Peyer's patch (tissue), 4 donors: ENCODE results near the gene TMEM132C. TPM values are rescaled to one million over a fixed set of nuclear protein-coding genes. Genes with fewer than 3 reads are reported as not detected.
A peak's percentile ranks its signal among the peaks of the same experiment; 100 is the strongest.
"Not testable (repeated sequence)": the region's sequence is repeated elsewhere in the genome, so short reads cannot be mapped to it uniquely, and the experiment has no call there.

Experiments used
- DNase-seq, 3 donors: peaks; one replicate each; pipeline ENCODE4 v3.0.0-alpha.2; 2017 to 2019
- H3K27ac ChIP-seq, 4 donors: fragments of 200-600 bp; sonication (generic); one replicate each; pipeline ENCODE4 v1.5.1; 2016 to 2019
- H3K27me3 ChIP-seq, 2 donors: fragments of 200-600 bp; sonication (generic); one replicate each; pipeline ENCODE4 v1.5.1; 2019
- H3K36me3 ChIP-seq, 3 donors: fragments of 200-600 bp; sonication (generic); one replicate each; pipeline ENCODE4 v1.5.1; 2016 to 2019
- H3K4me1 ChIP-seq, 4 donors: fragments of 200-600 bp; sonication (generic); one replicate each; pipeline ENCODE4 v1.5.1; 2016 to 2019
- H3K4me3 ChIP-seq, 4 donors: fragments of 200-600 bp; sonication (generic); 1 replicate in 3 of 4; 2 replicates in 1 of 4; pipeline ENCODE4 v1.5.1; 2016 to 2019; ENCODE audit warnings: mild to moderate bottlenecking in 1 of 4
- H3K9me3 ChIP-seq, 4 donors: fragments of 200-600 bp; sonication (generic); one replicate each; pipeline ENCODE4 v1.5.1; 2016 to 2019; ENCODE audit warnings: mild to moderate bottlenecking in 1 of 4
- CTCF ChIP-seq, 6 experiments: fragments of 450-650 bp in 4 of 6; fragments of 200-600 bp in 2 of 6; sonication (generic) in 1 of 6; IDR thresholded peaks; one replicate each; pipeline ENCODE4 v1.5.1; 2017 to 2019; ENCODE audit warnings: antibody characterized with exemption in 6 of 6, mild to moderate bottlenecking in 3 of 6, moderate library complexity in 1 of 6
- POLR2A ChIP-seq, 2 donors: fragments of 450-650 bp; IDR thresholded peaks; one replicate each; pipeline ENCODE4 v1.5.1; 2017; ENCODE audit warnings: antibody characterized with exemption in 2 of 2, mild to moderate bottlenecking in 2 of 2, moderate library complexity in 2 of 2
- total RNA-seq, 4 donors: library from RNA; depleted of rRNA; stranded (reverse); fragments of >200 nt; gene quantifications; one replicate each; pipeline ENCODE4 v1.1.0, GENCODE V29; 2016

TMEM132C gene
- total RNA-seq, 4 donors from 2014 or later: 0.88 to 5.0 (median 2.0) TPM

GRCh38 chr12:128600886-128601285 is 333.9 kb downstream of the TMEM132C start:
- Histone ChIP-seq H3K27me3 (no peaks in the 10 kb centered on the region), H3K9me3 (no peaks in the 10 kb centered on the region), H3K4me1 (peaks cover 0 to 3% (median 0%) of the 10 kb centered on the region in 4 donors), H3K4me3 (no peak overlapping the region), H3K36me3 (no peaks in the 10 kb centered on the region), H3K27ac (no peak overlapping the region)
- TF ChIP-seq CTCF (IDR thresholded peaks at IDR 0.05): no peak
- TF ChIP-seq POLR2A (IDR thresholded peaks at IDR 0.05): no peak
- no peak for DNase-seq

- Histone ChIP-seq H3K27ac (no peak overlapping the region), H3K4me3 (no peak overlapping the region), H3K27me3 (no peaks in the 10 kb centered on the region), H3K4me1 (peaks cover 0 to 10% (median 0%) of the 10 kb centered on the region in 4 donors), H3K9me3 (no peaks in the 10 kb centered on the region), H3K36me3 (no peaks in the 10 kb centered on the region)
- no peak for DNase-seq
- TF ChIP-seq POLR2A (IDR thresholded peaks at IDR 0.05) (no peak), CTCF (IDR thresholded peaks at IDR 0.05) (no peak)
Measured at GRCh38 chr12:128603573-128604115, 336.7 kb downstream of the TMEM132C start.

- H3K4me3 ChIP-seq, H3K4me1 ChIP-seq, DNase-seq, H3K36me3 ChIP-seq, H3K27me3 ChIP-seq, H3K9me3 ChIP-seq, H3K27ac ChIP-seq: not testable (repeated sequence)
Measured at GRCh38 chr12:128604219-128604618, 337.2 kb downstream of the TMEM132C start.

- no peak overlapping the region for H3K27ac ChIP-seq
- DNase-seq: no peak
Measured at GRCh38 chr12:128606051-128606450, 339.1 kb downstream of the TMEM132C start.

GRCh38 chr12:128606538-128606937 is 339.6 kb downstream of the TMEM132C start:
- H3K27ac ChIP-seq: no peak overlapping the region

More at GRCh38 chr12:128606051-128606450, 339.1 kb downstream of the TMEM132C start:
- no peak overlapping the region for H3K4me3 ChIP-seq
- peaks cover 0 to 10% (median 0%) of the 10 kb centered on the region in 4 donors for H3K4me1 ChIP-seq
- TF ChIP-seq POLR2A (IDR thresholded peaks at IDR 0.05) (no peak), CTCF (IDR thresholded peaks at IDR 0.05) (no peak)
- no peaks in the 10 kb centered on the region for H3K9me3 ChIP-seq
- no peaks in the 10 kb centered on the region for H3K36me3 ChIP-seq
- H3K27me3 ChIP-seq: no peaks in the 10 kb centered on the region

GRCh38 chr12:128606970-128607369 is 340.0 kb downstream of the TMEM132C start:
- no peak for DNase-seq
- Histone ChIP-seq H3K27ac (no peak overlapping the region), H3K9me3 (no peaks in the 10 kb centered on the region), H3K27me3 (no peaks in the 10 kb centered on the region), H3K36me3 (no peaks in the 10 kb centered on the region), H3K4me1 (peaks cover 0 to 10% (median 0%) of the 10 kb centered on the region in 4 donors), H3K4me3 (no peak overlapping the region)
- TF ChIP-seq POLR2A (IDR thresholded peaks at IDR 0.05): no peak

More at GRCh38 chr12:128606538-128606937, 339.6 kb downstream of the TMEM132C start:
- no peak for TF ChIP-seq CTCF (IDR thresholded peaks at IDR 0.05)
- peaks cover 0 to 10% (median 0%) of the 10 kb centered on the region in 4 donors for H3K4me1 ChIP-seq
- no peaks in the 10 kb centered on the region for H3K36me3 ChIP-seq
- peak in 1 of 3 donors; percentile 52 for DNase-seq
- H3K9me3 ChIP-seq: no peaks in the 10 kb centered on the region
- H3K4me3 ChIP-seq: no peak overlapping the region
- H3K27me3 ChIP-seq: no peaks in the 10 kb centered on the region

- no peak for TF ChIP-seq POLR2A (IDR thresholded peaks at IDR 0.05)
- no peak for TF ChIP-seq CTCF (IDR thresholded peaks at IDR 0.05)
- H3K36me3 ChIP-seq: no peaks in the 10 kb centered on the region
- no peaks in the 10 kb centered on the region for H3K27me3 ChIP-seq
- no peak for DNase-seq
- no peak overlapping the region for H3K4me3 ChIP-seq
- no peak overlapping the region for H3K27ac ChIP-seq
- no peaks in the 10 kb centered on the region for H3K9me3 ChIP-seq
- H3K4me1 ChIP-seq: peaks cover 0 to 10% (median 0%) of the 10 kb centered on the region in 4 donors
Measured at GRCh38 chr12:128607641-128608040, 340.7 kb downstream of the TMEM132C start.
